ENCODE results near the gene LTBP1. TPM values are rescaled to one million over a fixed set of nuclear protein-coding genes. Genes with fewer than 3 reads are reported as not detected.

Gene LTBP1
- total RNA-seq, 1 experiment from 2014 or later, result 12.5 TPM

DNA sequence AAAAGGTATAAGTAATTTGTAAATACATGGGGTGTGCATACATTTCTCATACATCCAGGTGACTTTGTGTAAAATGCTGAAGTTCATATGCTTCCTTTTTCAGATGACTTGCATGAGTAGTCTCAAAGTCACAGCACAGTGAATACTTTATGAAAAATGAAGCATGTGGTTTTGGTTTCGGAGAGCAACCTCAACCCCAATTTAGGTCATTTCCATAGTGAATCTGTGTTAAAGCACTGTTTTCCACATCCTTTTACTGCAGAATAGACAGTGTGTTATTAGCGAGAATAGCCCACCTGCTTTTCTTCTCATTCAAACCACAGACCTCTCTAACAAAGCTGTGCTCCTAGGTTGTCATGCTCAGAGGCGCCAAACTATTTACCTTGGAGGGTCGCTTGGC, 325.2 kb downstream of the LTBP1 start:
- Histone ChIP-seq H3K27ac (ENCODE audit: low read length) (no peak overlapping the region), H3K4me3 (ENCODE audit: low read depth in 2 of 2, low read length in 2 of 2) (no peak overlapping the region), H3K4me1 (ENCODE audit: control insufficient read depth, insufficient read depth, low read length) (no peaks in the 10 kb centered on the region; the same call in 1 of the 2 replicates), H3K36me3 (ENCODE audit: control insufficient read depth, insufficient read depth, low read length) (no peaks in the 10 kb centered on the region), H3K9me3 (ENCODE audit: control insufficient read depth, insufficient read depth, low read depth, low read length) (no peaks in the 10 kb centered on the region; the same call in 1 of the 2 replicates), H3K27me3 (ENCODE audit: control insufficient read depth, insufficient read depth, low read length) (no peaks in the 10 kb centered on the region)
- TF ChIP-seq, protein P1, sequence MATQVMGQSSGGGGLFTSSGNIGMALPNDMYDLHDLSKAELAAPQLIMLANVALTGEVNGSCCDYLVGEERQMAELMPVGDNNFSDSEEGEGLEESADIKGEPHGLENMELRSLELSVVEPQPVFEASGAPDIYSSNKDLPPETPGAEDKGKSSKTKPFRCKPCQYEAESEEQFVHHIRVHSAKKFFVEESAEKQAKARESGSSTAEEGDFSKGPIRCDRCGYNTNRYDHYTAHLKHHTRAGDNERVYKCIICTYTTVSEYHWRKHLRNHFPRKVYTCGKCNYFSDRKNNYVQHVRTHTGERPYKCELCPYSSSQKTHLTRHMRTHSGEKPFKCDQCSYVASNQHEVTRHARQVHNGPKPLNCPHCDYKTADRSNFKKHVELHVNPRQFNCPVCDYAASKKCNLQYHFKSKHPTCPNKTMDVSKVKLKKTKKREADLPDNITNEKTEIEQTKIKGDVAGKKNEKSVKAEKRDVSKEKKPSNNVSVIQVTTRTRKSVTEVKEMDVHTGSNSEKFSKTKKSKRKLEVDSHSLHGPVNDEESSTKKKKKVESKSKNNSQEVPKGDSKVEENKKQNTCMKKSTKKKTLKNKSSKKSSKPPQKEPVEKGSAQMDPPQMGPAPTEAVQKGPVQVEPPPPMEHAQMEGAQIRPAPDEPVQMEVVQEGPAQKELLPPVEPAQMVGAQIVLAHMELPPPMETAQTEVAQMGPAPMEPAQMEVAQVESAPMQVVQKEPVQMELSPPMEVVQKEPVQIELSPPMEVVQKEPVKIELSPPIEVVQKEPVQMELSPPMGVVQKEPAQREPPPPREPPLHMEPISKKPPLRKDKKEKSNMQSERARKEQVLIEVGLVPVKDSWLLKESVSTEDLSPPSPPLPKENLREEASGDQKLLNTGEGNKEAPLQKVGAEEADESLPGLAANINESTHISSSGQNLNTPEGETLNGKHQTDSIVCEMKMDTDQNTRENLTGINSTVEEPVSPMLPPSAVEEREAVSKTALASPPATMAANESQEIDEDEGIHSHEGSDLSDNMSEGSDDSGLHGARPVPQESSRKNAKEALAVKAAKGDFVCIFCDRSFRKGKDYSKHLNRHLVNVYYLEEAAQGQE (IDR thresholded peaks at IDR 0.05; ENCODE audit: insufficient read depth in 1 of 2, low read depth in 2 of 2, low read length in 1 of 2), result no peak
- TF ChIP-seq SIN3A (IDR thresholded peaks at IDR 0.05; ENCODE audit: borderline replicate concordance, insufficient read depth, low read depth, low read length), result no peak
- intact Hi-C loops (cut with micrococcal nuclease; ENCODE audit: unreplicated experiment) (loop anchor here (5.0 kb wide), 1 partner anchor 235 kb away; no protein-coding TSS in a partner anchor), in situ Hi-C loops (cut with HindIII; ENCODE audit: low pct_unique_long_range_greater_than_20kb, low sequenced_read_pairs) (no loop called here)
- DNase-seq (ENCODE audit: low read depth, low spot score), result no peak
- POLR2A ChIA-PET, result no interaction called here
- BruUV-seq (replicated peaks), result no TSS peak
- no peak for ATAC-seq
- CTCF ChIA-PET, result no interaction called here

DNA sequence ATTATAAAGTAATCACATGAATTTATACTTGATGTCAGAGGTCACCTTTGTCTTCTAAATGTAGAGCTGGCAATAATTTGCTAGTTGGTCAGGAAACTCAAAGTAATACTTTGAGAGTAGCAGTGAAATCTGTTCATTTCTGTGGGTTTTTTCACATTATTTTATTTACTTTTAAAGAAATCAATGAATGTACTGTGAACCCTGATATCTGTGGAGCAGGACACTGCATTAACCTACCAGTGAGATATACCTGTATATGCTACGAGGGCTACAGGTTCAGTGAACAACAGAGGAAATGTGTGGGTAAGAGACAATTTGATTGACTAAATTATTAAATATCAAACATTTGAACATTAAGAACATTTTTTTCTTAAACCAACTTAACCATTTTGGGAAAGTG, 326.7 kb downstream of the LTBP1 start:
- in situ Hi-C loops (cut with HindIII; ENCODE audit: low pct_unique_long_range_greater_than_20kb, low sequenced_read_pairs) (no loop called here), intact Hi-C loops (cut with micrococcal nuclease; ENCODE audit: unreplicated experiment) (loop anchor here (5.0 kb wide), 1 partner anchor 236 kb away; no protein-coding TSS in a partner anchor)
- no TSS peak for BruUV-seq (replicated peaks)
- Histone ChIP-seq H3K4me1 (ENCODE audit: control insufficient read depth, insufficient read depth, low read length) (no peaks in the 10 kb centered on the region; the same call in 1 of the 2 replicates), H3K36me3 (ENCODE audit: control insufficient read depth, insufficient read depth, low read length) (no peaks in the 10 kb centered on the region), H3K4me3 (ENCODE audit: low read depth in 2 of 2, low read length in 2 of 2) (no peak overlapping the region), H3K9me3 (ENCODE audit: control insufficient read depth, insufficient read depth, low read depth, low read length) (no peaks in the 10 kb centered on the region), H3K27ac (ENCODE audit: low read length) (no peak overlapping the region), H3K27me3 (ENCODE audit: control insufficient read depth, insufficient read depth, low read length) (no peaks in the 10 kb centered on the region)
- no peak for TF ChIP-seq SIN3A (IDR thresholded peaks at IDR 0.05; ENCODE audit: borderline replicate concordance, insufficient read depth, low read depth, low read length)
- TF ChIP-seq, protein P1 (IDR thresholded peaks at IDR 0.05; ENCODE audit: insufficient read depth in 1 of 2, low read depth in 2 of 2, low read length in 1 of 2), result no peak
- POLR2A ChIA-PET, result no interaction called here
- no peak for DNase-seq (ENCODE audit: low read depth, low spot score)
- no peak for ATAC-seq
- CTCF ChIA-PET, result no interaction called here

DNA sequence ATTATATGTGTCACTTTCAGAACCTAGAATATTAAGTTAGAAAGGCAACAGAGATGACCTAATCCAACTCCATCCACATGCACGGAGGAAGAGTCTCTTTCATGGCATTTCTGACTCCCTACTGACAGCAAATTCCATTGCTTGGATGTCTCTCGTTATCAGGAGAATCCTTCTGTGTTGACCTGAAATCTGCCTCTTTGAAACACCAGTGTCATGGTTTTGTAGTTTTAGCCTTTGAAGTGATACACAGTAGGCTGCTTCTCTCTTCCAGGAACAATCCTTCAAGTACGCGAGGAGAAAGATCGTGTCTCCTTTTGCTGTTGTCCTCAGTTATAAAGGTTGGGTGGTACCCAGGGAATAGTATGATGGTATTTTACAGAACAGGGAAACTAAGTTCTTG, 327.8 kb downstream of the LTBP1 start:
- Histone ChIP-seq H3K9me3 (ENCODE audit: control insufficient read depth, insufficient read depth, low read depth, low read length) (no peaks in the 10 kb centered on the region), H3K36me3 (ENCODE audit: control insufficient read depth, insufficient read depth, low read length) (no peaks in the 10 kb centered on the region), H3K4me3 (ENCODE audit: low read depth in 2 of 2, low read length in 2 of 2) (no peak overlapping the region), H3K27me3 (ENCODE audit: control insufficient read depth, insufficient read depth, low read length) (no peaks in the 10 kb centered on the region), H3K4me1 (ENCODE audit: control insufficient read depth, insufficient read depth, low read length) (no peaks in the 10 kb centered on the region; the same call in 1 of the 2 replicates), H3K27ac (ENCODE audit: low read length) (no peak overlapping the region)
- POLR2A ChIA-PET, result no interaction called here
- CTCF ChIA-PET, result no interaction called here
- no TSS peak for BruUV-seq (replicated peaks)
- ATAC-seq, result no peak
- no peak for DNase-seq (ENCODE audit: low read depth, low spot score)
- TF ChIP-seq SIN3A (IDR thresholded peaks at IDR 0.05; ENCODE audit: borderline replicate concordance, insufficient read depth, low read depth, low read length) (no peak), CTCF (IDR thresholded peaks at IDR 0.05) (no peak), TCF7L2 (IDR thresholded peaks at IDR 0.05; ENCODE audit: low read depth, low read length) (no peak), POLR2AphosphoS5 (IDR thresholded peaks at IDR 0.05; ENCODE audit: low read depth, low read length) (no peak)
- TF ChIP-seq, protein P1 (IDR thresholded peaks at IDR 0.05; ENCODE audit: insufficient read depth in 1 of 2, low read depth in 2 of 2, low read length in 1 of 2), result no peak
- in situ Hi-C loops (cut with HindIII; ENCODE audit: low pct_unique_long_range_greater_than_20kb, low sequenced_read_pairs), result no loop called here
- intact Hi-C loops (cut with micrococcal nuclease; ENCODE audit: unreplicated experiment), result loop anchor here (5.0 kb wide), 1 partner anchor 237 kb away; no protein-coding TSS in a partner anchor

All from Panc1 (cell line).